ENCODE data around the gene RNU6-8.

The RNU6-8 gene

GRCh38 chr14:32224737-32225377 lies 21.8 kb upstream of the RNU6-8 start:
- Histone ChIP-seq H3K9me3 (ENCODE audit: control insufficient read depth, insufficient read depth, low read depth, low read length) (no peaks in the 10 kb centered on the region), H3K4me3 (ENCODE audit: low read depth, low read length) (no peak overlapping the region), H3K27ac (ENCODE audit: extremely low read depth, low read depth, low read length) (peak overlapping the region; percentile 40; the same call in 1 of the 2 replicates), H3K36me3 (ENCODE audit: control insufficient read depth in 2 of 2, insufficient read depth in 1 of 2, low read length in 2 of 2) (no peaks in the 10 kb centered on the region), H3K4me1 (ENCODE audit: control insufficient read depth, insufficient read depth, low read length) (peaks cover 21% of the 10 kb centered on the region)
- ChIA-PET POLR2A (no interaction called here), CTCF (interaction anchor here (0.7 to 1.3 kb wide), 3 partner anchors 25 to 252 kb away, joined by 3 read pairs; no protein-coding TSS in a partner anchor)
- TF ChIP-seq ZNF223 (tag by site-specific recombination; IDR thresholded peaks at IDR 0.05) (no peak), ZNF776 (tag by site-specific recombination; IDR thresholded peaks at IDR 0.05; ENCODE audit: borderline replicate concordance) (no peak), PRDM10 (tag by site-specific recombination; IDR thresholded peaks at IDR 0.05) (no peak), ZNF214 (tag by site-specific recombination; IDR thresholded peaks at IDR 0.05; ENCODE audit: borderline replicate concordance) (no peak), ZNF10 (tag by site-specific recombination; IDR thresholded peaks at IDR 0.05) (no peak), ZNF324 (tag by site-specific recombination; IDR thresholded peaks at IDR 0.05) (no peak), ZNF600 (tag by site-specific recombination; IDR thresholded peaks at IDR 0.05) (peak; percentile 89), ZNF211 (tag by site-specific recombination; IDR thresholded peaks at IDR 0.05; ENCODE audit: low read depth) (no peak), EGR2 (tag by site-specific recombination; IDR thresholded peaks at IDR 0.05; ENCODE audit: low read depth) (no peak), ZNF544 (tag by site-specific recombination; IDR thresholded peaks at IDR 0.05) (no peak), ZBTB1 (tag by site-specific recombination; IDR thresholded peaks at IDR 0.05) (no peak), PRDM1 (tag by site-specific recombination; IDR thresholded peaks at IDR 0.05) (peak; percentile 70), ZNF2 (tag by site-specific recombination; IDR thresholded peaks at IDR 0.05) (0 out of 2 replicates have a peak, but pooled peaks have one; percentile 18), ZSCAN16 (tag by site-specific recombination; IDR thresholded peaks at IDR 0.05) (no peak), ZNF558 (tag by site-specific recombination; IDR thresholded peaks at IDR 0.05) (peak; percentile 46; the same call in 1 of the 2 replicates), ZBTB20 (tag by site-specific recombination; IDR thresholded peaks at IDR 0.05) (0 out of 2 replicates have a peak, but pooled peaks have one; percentile 32), KLF9 (tag by site-specific recombination; IDR thresholded peaks at IDR 0.05; ENCODE audit: low read depth) (no peak), ZBTB17 (tag by site-specific recombination; IDR thresholded peaks at IDR 0.05) (peak; percentile 72), ZIC2 (tag by site-specific recombination; IDR thresholded peaks at IDR 0.05) (0 out of 2 replicates have a peak, but pooled peaks have one; percentile 9), SCRT1 (tag by site-specific recombination; IDR thresholded peaks at IDR 0.05; ENCODE audit: borderline replicate concordance) (no peak)
- TF ChIP-seq, protein P1, sequence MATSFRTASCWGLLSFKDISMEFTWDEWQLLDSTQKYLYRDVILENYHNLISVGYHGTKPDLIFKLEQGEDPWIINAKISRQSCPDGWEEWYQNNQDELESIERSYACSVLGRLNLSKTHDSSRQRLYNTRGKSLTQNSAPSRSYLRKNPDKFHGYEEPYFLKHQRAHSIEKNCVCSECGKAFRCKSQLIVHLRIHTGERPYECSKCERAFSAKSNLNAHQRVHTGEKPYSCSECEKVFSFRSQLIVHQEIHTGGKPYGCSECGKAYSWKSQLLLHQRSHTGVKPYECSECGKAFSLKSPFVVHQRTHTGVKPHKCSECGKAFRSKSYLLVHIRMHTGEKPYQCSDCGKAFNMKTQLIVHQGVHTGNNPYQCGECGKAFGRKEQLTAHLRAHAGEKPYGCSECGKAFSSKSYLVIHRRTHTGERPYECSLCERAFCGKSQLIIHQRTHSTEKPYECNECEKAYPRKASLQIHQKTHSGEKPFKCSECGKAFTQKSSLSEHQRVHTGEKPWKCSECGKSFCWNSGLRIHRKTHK (tag by site-specific recombination; IDR thresholded peaks at IDR 0.05), result no peak
- TF ChIP-seq, protein P2, sequence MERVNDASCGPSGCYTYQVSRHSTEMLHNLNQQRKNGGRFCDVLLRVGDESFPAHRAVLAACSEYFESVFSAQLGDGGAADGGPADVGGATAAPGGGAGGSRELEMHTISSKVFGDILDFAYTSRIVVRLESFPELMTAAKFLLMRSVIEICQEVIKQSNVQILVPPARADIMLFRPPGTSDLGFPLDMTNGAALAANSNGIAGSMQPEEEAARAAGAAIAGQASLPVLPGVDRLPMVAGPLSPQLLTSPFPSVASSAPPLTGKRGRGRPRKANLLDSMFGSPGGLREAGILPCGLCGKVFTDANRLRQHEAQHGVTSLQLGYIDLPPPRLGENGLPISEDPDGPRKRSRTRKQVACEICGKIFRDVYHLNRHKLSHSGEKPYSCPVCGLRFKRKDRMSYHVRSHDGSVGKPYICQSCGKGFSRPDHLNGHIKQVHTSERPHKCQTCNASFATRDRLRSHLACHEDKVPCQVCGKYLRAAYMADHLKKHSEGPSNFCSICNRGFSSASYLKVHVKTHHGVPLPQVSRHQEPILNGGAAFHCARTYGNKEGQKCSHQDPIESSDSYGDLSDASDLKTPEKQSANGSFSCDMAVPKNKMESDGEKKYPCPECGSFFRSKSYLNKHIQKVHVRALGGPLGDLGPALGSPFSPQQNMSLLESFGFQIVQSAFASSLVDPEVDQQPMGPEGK (tag by site-specific recombination; IDR thresholded peaks at IDR 0.05), result peak; percentile 61; the same call in 1 of the 2 replicates
- TF ChIP-seq, protein P3, sequence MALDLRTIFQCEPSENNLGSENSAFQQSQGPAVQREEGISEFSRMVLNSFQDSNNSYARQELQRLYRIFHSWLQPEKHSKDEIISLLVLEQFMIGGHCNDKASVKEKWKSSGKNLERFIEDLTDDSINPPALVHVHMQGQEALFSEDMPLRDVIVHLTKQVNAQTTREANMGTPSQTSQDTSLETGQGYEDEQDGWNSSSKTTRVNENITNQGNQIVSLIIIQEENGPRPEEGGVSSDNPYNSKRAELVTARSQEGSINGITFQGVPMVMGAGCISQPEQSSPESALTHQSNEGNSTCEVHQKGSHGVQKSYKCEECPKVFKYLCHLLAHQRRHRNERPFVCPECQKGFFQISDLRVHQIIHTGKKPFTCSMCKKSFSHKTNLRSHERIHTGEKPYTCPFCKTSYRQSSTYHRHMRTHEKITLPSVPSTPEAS (tag by site-specific recombination; IDR thresholded peaks at IDR 0.05), result peak; percentile 87
- TF ChIP-seq, protein P4, sequence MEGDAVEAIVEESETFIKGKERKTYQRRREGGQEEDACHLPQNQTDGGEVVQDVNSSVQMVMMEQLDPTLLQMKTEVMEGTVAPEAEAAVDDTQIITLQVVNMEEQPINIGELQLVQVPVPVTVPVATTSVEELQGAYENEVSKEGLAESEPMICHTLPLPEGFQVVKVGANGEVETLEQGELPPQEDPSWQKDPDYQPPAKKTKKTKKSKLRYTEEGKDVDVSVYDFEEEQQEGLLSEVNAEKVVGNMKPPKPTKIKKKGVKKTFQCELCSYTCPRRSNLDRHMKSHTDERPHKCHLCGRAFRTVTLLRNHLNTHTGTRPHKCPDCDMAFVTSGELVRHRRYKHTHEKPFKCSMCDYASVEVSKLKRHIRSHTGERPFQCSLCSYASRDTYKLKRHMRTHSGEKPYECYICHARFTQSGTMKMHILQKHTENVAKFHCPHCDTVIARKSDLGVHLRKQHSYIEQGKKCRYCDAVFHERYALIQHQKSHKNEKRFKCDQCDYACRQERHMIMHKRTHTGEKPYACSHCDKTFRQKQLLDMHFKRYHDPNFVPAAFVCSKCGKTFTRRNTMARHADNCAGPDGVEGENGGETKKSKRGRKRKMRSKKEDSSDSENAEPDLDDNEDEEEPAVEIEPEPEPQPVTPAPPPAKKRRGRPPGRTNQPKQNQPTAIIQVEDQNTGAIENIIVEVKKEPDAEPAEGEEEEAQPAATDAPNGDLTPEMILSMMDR (tag by site-specific recombination; IDR thresholded peaks at IDR 0.05), result peak; percentile 65; the same call in 1 of the 2 replicates
- TF ChIP-seq, protein P5, sequence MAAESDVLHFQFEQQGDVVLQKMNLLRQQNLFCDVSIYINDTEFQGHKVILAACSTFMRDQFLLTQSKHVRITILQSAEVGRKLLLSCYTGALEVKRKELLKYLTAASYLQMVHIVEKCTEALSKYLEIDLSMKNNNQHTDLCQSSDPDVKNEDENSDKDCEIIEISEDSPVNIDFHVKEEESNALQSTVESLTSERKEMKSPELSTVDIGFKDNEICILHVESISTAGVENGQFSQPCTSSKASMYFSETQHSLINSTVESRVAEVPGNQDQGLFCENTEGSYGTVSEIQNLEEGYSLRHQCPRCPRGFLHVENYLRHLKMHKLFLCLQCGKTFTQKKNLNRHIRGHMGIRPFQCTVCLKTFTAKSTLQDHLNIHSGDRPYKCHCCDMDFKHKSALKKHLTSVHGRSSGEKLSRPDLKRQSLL (tag by site-specific recombination; IDR thresholded peaks at IDR 0.05), result no peak

All from HEK293 (cell line).